Progenitor cell of endocrine pancreas (in vitro differentiated cells): Measurements from ENCODE around the gene ENTPD7. TPM values are rescaled to one million over a fixed set of nuclear protein-coding genes. Genes with fewer than 3 reads are reported as not detected.

Experiments
- DNase-seq: peaks from one replicate; pipeline ENCODE4 v3.0.0; 2021; ENCODE audit warnings: low spot score; ENCODE audit not compliant: unreplicated experiment
- H3K27ac Mint-ChIP-seq: 2 replicates; pipeline ENCODE4 v1.8.0; 2021; ENCODE audit warnings: mild to moderate bottlenecking, moderate library complexity, mixed read lengths
- H3K27me3 Mint-ChIP-seq: 2 replicates; pipeline ENCODE4 v1.8.0; 2021; ENCODE audit warnings: mixed read lengths
- H3K36me3 Mint-ChIP-seq: 2 replicates; pipeline ENCODE4 v1.8.0; 2022; ENCODE audit warnings: mixed read lengths; ENCODE audit not compliant: insufficient read depth
- H3K4me1 Mint-ChIP-seq: 2 replicates; pipeline ENCODE4 v1.8.0; 2021; ENCODE audit warnings: low read depth, mixed read lengths
- H3K4me3 Mint-ChIP-seq: 2 replicates; pipeline ENCODE4 v1.8.0; 2021; ENCODE audit warnings: low read depth, mild to moderate bottlenecking, moderate library complexity, mixed read lengths
- H3K9me3 Mint-ChIP-seq: 2 replicates; pipeline ENCODE4 v1.8.0; 2021; ENCODE audit warnings: low read depth, mixed read lengths
- CTCF ChIP-seq: fragments of 200-600 bp; sonication (generic); IDR thresholded peaks from one replicate; pipeline ENCODE4 v1.5.0; 2021; ENCODE audit warnings: antibody characterized with exemption, mild to moderate bottlenecking; ENCODE audit not compliant: unreplicated experiment
- total RNA-seq: library from RNA; stranded (reverse); gene quantifications from 2 replicates; pipeline ENCODE4 v1.2.1, GENCODE V29; 2021

Gene ENTPD7
- total RNA-seq, 1 donor from 2014 or later, result 31.2 TPM

GRCh38 chr10:99617696-99618095 lies 41.6 kb upstream of the ENTPD7 start:
- TF ChIP-seq CTCF, result no peak
- Mint-ChIP-seq H3K27me3 (no peaks in the 10 kb centered on the region), H3K4me1 (peaks cover 20% of the 10 kb centered on the region), H3K9me3 (no peaks in the 10 kb centered on the region), H3K27ac (no peak overlapping the region), H3K36me3 (no peaks in the 10 kb centered on the region), H3K4me3 (no peak overlapping the region)
- DNase-seq, result no peak

GRCh38 chr10:99619090-99619800 lies 40.1 kb upstream of the ENTPD7 start:
- Mint-ChIP-seq H3K4me1 (peaks cover 20% of the 10 kb centered on the region), H3K4me3 (peak overlapping the region; percentile 69), H3K27me3 (no peaks in the 10 kb centered on the region), H3K9me3 (no peaks in the 10 kb centered on the region), H3K27ac (peak overlapping the region; percentile 3), H3K36me3 (no peaks in the 10 kb centered on the region)
- TF ChIP-seq CTCF, result no peak
- DNase-seq, result no peak

GRCh38 chr10:99619851-99620710 lies 39.2 kb upstream of the ENTPD7 start, which contains the start of gene SLC25A28:
TSS of gene SLC25A28 (minus strand) at chr10:99620439. CDS start at chr10:99620335, 104 bp downstream.
- no peaks in the 10 kb centered on the region for H3K27me3 Mint-ChIP-seq
- peak; percentile 25 for DNase-seq
- peaks cover 20% of the 10 kb centered on the region for H3K4me1 Mint-ChIP-seq
- H3K9me3 Mint-ChIP-seq, result no peaks in the 10 kb centered on the region
- H3K36me3 Mint-ChIP-seq, result no peaks in the 10 kb centered on the region
- no peak for TF ChIP-seq CTCF
- peak within 1 kb of the TSS; percentile 98 for H3K27ac Mint-ChIP-seq
- peak within 1 kb of the TSS; percentile 86 for H3K4me3 Mint-ChIP-seq

- Mint-ChIP-seq H3K27me3 (no peaks in the 10 kb centered on the region), H3K27ac (peak overlapping the region; percentile 98), H3K4me1 (peaks cover 20% of the 10 kb centered on the region), H3K9me3 (no peaks in the 10 kb centered on the region), H3K4me3 (peak overlapping the region; percentile 86), H3K36me3 (no peaks in the 10 kb centered on the region)
- no peak for TF ChIP-seq CTCF
- peak; percentile 86 for DNase-seq
Measured at GRCh38 chr10:99620711-99621453, 38.4 kb upstream of the ENTPD7 start.
